Naive thymus-derived CD4-positive, alpha-beta T cell (primary cell): ENCODE data around the gene COMT. TPM values are rescaled to one million over a fixed set of nuclear protein-coding genes. Genes with fewer than 3 reads are reported as not detected.
A peak's percentile ranks its signal among the peaks of the same experiment; 100 is the strongest.

Experiments
- ATAC-seq: fragments of 150-1000 bp; cut with Tn5 transposase; 2 replicates; pipeline ENCODE4 v1.10.0; 2021; ENCODE audit warnings: mild to moderate bottlenecking, moderate library complexity
- CTCF ChIA-PET: fragments of 350-600 bp; sonication (Branson Sonifier 250); formaldehyde crosslinking; loops from one replicate; lab custom pipeline; 2021; ENCODE audit warnings: antibody characterized with exemption; lab: Charles Lee
- POLR2A ChIA-PET: fragments of 350-600 bp; sonication (Branson Sonifier 250); formaldehyde crosslinking; loops from one replicate; lab custom pipeline; 2021; ENCODE audit warnings: antibody characterized with exemption, inconsistent platforms; lab: Charles Lee
- DNase-seq, 9 donors: peaks; one replicate each; pipeline versions ENCODE4 v3.0.0 to v3.0.0-alpha.2; 2020 to 2022; ENCODE audit warnings: mixed read lengths in 1 of 9
- H3K27ac ChIP-seq: one replicate; pipeline ENCODE4 v1.7.0; 2013; ENCODE audit warnings: mild to moderate bottlenecking, low read depth, low read length, moderate library complexity
- H3K27me3 ChIP-seq, 2 donors: one replicate each; pipeline ENCODE4 v1.7.0; 2013; ENCODE audit warnings: low read length in 2 of 2, mild to moderate bottlenecking in 2 of 2, moderate library complexity in 2 of 2; ENCODE audit not compliant: control insufficient read depth in 2 of 2, insufficient read depth in 2 of 2
- H3K36me3 ChIP-seq, 3 experiments: 1 replicate in 2 of 3; 2 replicates in 1 of 3; pipeline ENCODE4 v1.7.0; 2013; ENCODE audit warnings: low read length in 3 of 3, mild to moderate bottlenecking in 3 of 3, moderate library complexity in 1 of 3; ENCODE audit not compliant: insufficient read depth in 3 of 3, control insufficient read depth in 2 of 3
- H3K4me1 ChIP-seq, 2 donors: one replicate each; pipeline ENCODE4 v1.7.0; 2013; ENCODE audit warnings: low read length in 2 of 2, mild to moderate bottlenecking in 2 of 2, moderate library complexity in 1 of 2; ENCODE audit not compliant: control insufficient read depth in 2 of 2, insufficient read depth in 2 of 2
- H3K4me3 ChIP-seq: 2 replicates; pipeline ENCODE4 v1.7.0; 2013; ENCODE audit warnings: mild to moderate bottlenecking, low read length
- H3K9me3 ChIP-seq, 3 experiments: 1 replicate in 2 of 3; 2 replicates in 1 of 3; pipeline ENCODE4 v1.7.0; 2013; ENCODE audit warnings: low read length in 3 of 3; ENCODE audit not compliant: control insufficient read depth in 2 of 3
- H3K27ac Mint-ChIP-seq, 9 donors: one replicate each; pipeline ENCODE4 v1.8.0; 2020 to 2022; ENCODE audit warnings: mixed read lengths in 9 of 9, mild to moderate bottlenecking in 8 of 9, moderate library complexity in 5 of 9, inconsistent platforms in 2 of 9
- H3K27me3 Mint-ChIP-seq, 5 donors: one replicate each; pipeline ENCODE4 v1.8.0; 2021 to 2022; ENCODE audit warnings: mixed read lengths in 5 of 5, mild to moderate bottlenecking in 1 of 5
- H3K36me3 Mint-ChIP-seq, 5 donors: one replicate each; pipeline ENCODE4 v1.8.0; 2020 to 2022; ENCODE audit warnings: mixed read lengths in 5 of 5, mild to moderate bottlenecking in 3 of 5, inconsistent platforms in 1 of 5
- H3K4me1 Mint-ChIP-seq, 7 donors: one replicate each; pipeline ENCODE4 v1.8.0; 2020 to 2022; ENCODE audit warnings: mixed read lengths in 7 of 7, mild to moderate bottlenecking in 3 of 7, inconsistent platforms in 1 of 7
- H3K4me3 Mint-ChIP-seq, 10 donors: one replicate each; pipeline ENCODE4 v1.8.0; 2020 to 2022; ENCODE audit warnings: mild to moderate bottlenecking in 10 of 10, mixed read lengths in 10 of 10, moderate library complexity in 6 of 10, inconsistent platforms in 2 of 10
- H3K9me3 Mint-ChIP-seq, 11 donors: one replicate each; pipeline ENCODE4 v1.8.0; 2020 to 2022; ENCODE audit warnings: mixed read lengths in 11 of 11, mild to moderate bottlenecking in 4 of 11, inconsistent platforms in 1 of 11, moderate library complexity in 1 of 11
- intact Hi-C, 2 donors: fragments of 100-400 bp; cut with micrococcal nuclease; formaldehyde crosslinking; loops; one replicate each; pipeline ENCODE4 v1.15.1; 2023
- polyA plus RNA-seq, 2 donors: library from polyadenylated mRNA; unstranded; fragments of 300-500 nt; fragmentation: Illumina TruSeq; gene quantifications; one replicate each; pipeline ENCODE4 v1.2.3, GENCODE V29; 2021
- total RNA-seq, 6 experiments: library from RNA in 5 of 6; stranded (reverse) in 5 of 6; gene quantifications; 1 replicate in 5 of 6; 2 replicates in 1 of 6; pipeline ENCODE4 v1.2.3 and lab custom pipeline; 2021 to 2026

Gene COMT
- total and polyA plus RNA-seq, 7 experiments from 2014 or later = 30.0 to 105 (median 56.0) TPM

- POLR2A ChIA-PET = interaction anchor here (0.6 to 1.5 kb wide), 5 partner anchors 10 to 232 kb away, joined by 3 to 7 read pairs (median 4); no protein-coding TSS in a partner anchor
- no peak overlapping the region for H3K4me3 ChIP-seq
- no peaks in the 10 kb centered on the region for H3K27me3 ChIP-seq
- no peaks in the 10 kb centered on the region for H3K9me3 ChIP-seq
- H3K27ac ChIP-seq = no peak overlapping the region
- H3K4me1 ChIP-seq = peaks cover 0 to 9% of the 10 kb centered on the region in 2 donors
- Mint-ChIP-seq H3K27me3 (no peaks in the 10 kb centered on the region), H3K9me3 (no peaks in the 10 kb centered on the region), H3K27ac (peak overlapping the region in 2 of 9 donors; percentile 12 to 56), H3K4me1 (peaks cover 0 to 17% (median 12%) of the 10 kb centered on the region in 7 donors), H3K4me3 (no peak overlapping the region), H3K36me3 (peaks cover 0 to 29% (median 3%) of the 10 kb centered on the region in 5 donors)
- DNase-seq = no peak
- ATAC-seq = no peak
- intact Hi-C loops = no loop called here
- H3K36me3 ChIP-seq = peaks cover 0 to 9% (median 2%) of the 10 kb centered on the region in 3 experiments
- CTCF ChIA-PET = interaction anchor here (0.6 to 1.8 kb wide), 2 partner anchors 134 to 171 kb away, joined by 3 to 7 read pairs; no protein-coding TSS in a partner anchor
These were observed 39.9 kb upstream of the COMT start for GRCh38 chr22:19901577-19902244.

GRCh38 chr22:19902245-19902715 lies 39.3 kb upstream of the COMT start:
- H3K4me3 ChIP-seq = no peak overlapping the region
- no peaks in the 10 kb centered on the region for H3K27me3 ChIP-seq
- Mint-ChIP-seq H3K27ac (peak overlapping the region in 1 of 9 donors; percentile 12), H3K27me3 (no peaks in the 10 kb centered on the region), H3K9me3 (no peaks in the 10 kb centered on the region), H3K4me3 (no peak overlapping the region), H3K36me3 (peaks cover 0 to 28% (median 3%) of the 10 kb centered on the region in 5 donors), H3K4me1 (peaks cover 0 to 12% (median 6%) of the 10 kb centered on the region in 7 donors)
- H3K27ac ChIP-seq = no peak overlapping the region
- ATAC-seq = no peak
- H3K9me3 ChIP-seq = no peaks in the 10 kb centered on the region
- peaks cover 0 to 9% (median 2%) of the 10 kb centered on the region in 3 experiments for H3K36me3 ChIP-seq
- ChIA-PET POLR2A (interaction anchor here (0.6 to 1.5 kb wide), 3 partner anchors 10 to 233 kb away, joined by 3 to 6 read pairs (median 4); no protein-coding TSS in a partner anchor), CTCF (interaction anchor here (1.8 kb wide), 1 partner anchor 172 kb away, joined by 7 read pairs; no protein-coding TSS in a partner anchor)
- intact Hi-C loops = no loop called here
- peaks cover 0 to 3% of the 10 kb centered on the region in 2 donors for H3K4me1 ChIP-seq
- DNase-seq = no peak

GRCh38 chr22:19903031-19903430 lies 38.5 kb upstream of the COMT start:
- no peak overlapping the region for H3K27ac Mint-ChIP-seq
- H3K4me3 ChIP-seq = no peak overlapping the region
- H3K9me3 ChIP-seq = no peaks in the 10 kb centered on the region
- CTCF ChIA-PET = no interaction called here
- peaks cover 0 to 30% (median 3%) of the 10 kb centered on the region in 5 donors for H3K36me3 Mint-ChIP-seq
- peaks cover 0 to 10% (median 0%) of the 10 kb centered on the region in 3 experiments for H3K36me3 ChIP-seq
- H3K4me1 Mint-ChIP-seq = peaks cover 0 to 10% (median 3%) of the 10 kb centered on the region in 7 donors
- no peak for DNase-seq
- no peak overlapping the region for H3K27ac ChIP-seq
- ATAC-seq = no peak
- intact Hi-C loops = no loop called here
- no peak overlapping the region for H3K4me3 Mint-ChIP-seq
- no peaks in the 10 kb centered on the region for H3K9me3 Mint-ChIP-seq
- no peaks in the 10 kb centered on the region for H3K4me1 ChIP-seq
- H3K27me3 ChIP-seq = no peaks in the 10 kb centered on the region
- H3K27me3 Mint-ChIP-seq = no peaks in the 10 kb centered on the region
- POLR2A ChIA-PET = interaction anchor here (1.5 kb wide), 1 partner anchor 11 kb away, joined by 6 read pairs; no protein-coding TSS in a partner anchor

- ChIA-PET POLR2A (interaction anchor here (1.1 kb wide), 1 partner anchor 48 kb away, joined by 3 read pairs; no protein-coding TSS in a partner anchor), CTCF (no interaction called here)
- Mint-ChIP-seq H3K4me3 (no peak overlapping the region), H3K9me3 (no peaks in the 10 kb centered on the region), H3K27me3 (no peaks in the 10 kb centered on the region), H3K4me1 (peaks cover 0 to 10% (median 3%) of the 10 kb centered on the region in 7 donors), H3K36me3 (peaks cover 0 to 30% (median 3%) of the 10 kb centered on the region in 5 donors), H3K27ac (no peak overlapping the region)
- Histone ChIP-seq H3K27me3 (no peaks in the 10 kb centered on the region), H3K9me3 (no peaks in the 10 kb centered on the region), H3K4me3 (no peak overlapping the region), H3K27ac (no peak overlapping the region), H3K36me3 (peaks cover 0 to 13% (median 0%) of the 10 kb centered on the region in 3 experiments), H3K4me1 (no peaks in the 10 kb centered on the region)
- intact Hi-C loops = no loop called here
- ATAC-seq (no peak), DNase-seq (no peak)
These were observed 38.1 kb upstream of the COMT start for GRCh38 chr22:19903513-19903912.

GRCh38 chr22:19904174-19904856 lies 37.3 kb upstream of the COMT start:
- Histone ChIP-seq H3K27me3 (no peaks in the 10 kb centered on the region), H3K4me1 (peaks cover 0 to 2% of the 10 kb centered on the region in 2 donors), H3K9me3 (no peaks in the 10 kb centered on the region), H3K27ac (no peak overlapping the region), H3K36me3 (peaks cover 0 to 5% (median 0%) of the 10 kb centered on the region in 3 experiments), H3K4me3 (no peak overlapping the region)
- Mint-ChIP-seq H3K9me3 (no peaks in the 10 kb centered on the region), H3K27ac (no peak overlapping the region), H3K27me3 (no peaks in the 10 kb centered on the region), H3K4me3 (no peak overlapping the region), H3K4me1 (peaks cover 0 to 10% (median 6%) of the 10 kb centered on the region in 7 donors), H3K36me3 (peaks cover 0 to 23% (median 3%) of the 10 kb centered on the region in 5 donors)
- DNase-seq (no peak), ATAC-seq (no peak)
- ChIA-PET CTCF (interaction anchor here (0.7 to 1.0 kb wide), 2 partner anchors 8 to 171 kb away, joined by 3 read pairs; no protein-coding TSS in a partner anchor), POLR2A (interaction anchor here (0.8 to 1.5 kb wide), 3 partner anchors 12 to 49 kb away, joined by 3 to 4 read pairs (median 3); no protein-coding TSS in a partner anchor)
- intact Hi-C loops = no loop called here

GRCh38 chr22:19904935-19905334 lies 36.6 kb upstream of the COMT start:
- H3K9me3 ChIP-seq = no peaks in the 10 kb centered on the region
- ATAC-seq = no peak
- H3K36me3 Mint-ChIP-seq = peaks cover 1 to 23% (median 6%) of the 10 kb centered on the region in 5 donors
- no peaks in the 10 kb centered on the region for H3K27me3 Mint-ChIP-seq
- no peak overlapping the region for H3K4me3 ChIP-seq
- H3K9me3 Mint-ChIP-seq = no peaks in the 10 kb centered on the region
- intact Hi-C loops = no loop called here
- ChIA-PET CTCF (interaction anchor here (0.7 to 1.0 kb wide), 2 partner anchors 9 to 172 kb away, joined by 3 read pairs; no protein-coding TSS in a partner anchor), POLR2A (interaction anchor here (0.6 to 1.5 kb wide), 4 partner anchors 13 to 794 kb away, joined by 3 to 4 read pairs (median 3); no protein-coding TSS in a partner anchor)
- peaks cover 0 to 8% of the 10 kb centered on the region in 2 donors for H3K4me1 ChIP-seq
- peaks cover 0 to 4% (median 0%) of the 10 kb centered on the region in 3 experiments for H3K36me3 ChIP-seq
- H3K27ac ChIP-seq = no peak overlapping the region
- H3K27ac Mint-ChIP-seq = no peak overlapping the region
- H3K27me3 ChIP-seq = no peaks in the 10 kb centered on the region
- H3K4me3 Mint-ChIP-seq = no peak overlapping the region
- no peak for DNase-seq
- H3K4me1 Mint-ChIP-seq = peaks cover 2 to 15% (median 12%) of the 10 kb centered on the region in 7 donors
